Posterior vena cava (tissue), 2 donors: ENCODE measurements around the gene MFN1. TPM values are rescaled to one million over a fixed set of nuclear protein-coding genes. Genes with fewer than 3 reads are reported as not detected.

ENCODE experiments used
- DNase-seq: peaks from one replicate; pipeline ENCODE4 v3.0.0-alpha.2; 2020; ENCODE audit warnings: low spot score
- intact Hi-C, 2 donors: fragments of 100-400 bp; cut with DNase I; formaldehyde crosslinking; loops; one replicate each; pipeline versions ENCODE4 v1.14.1 to v1.14.2; 2022 to 2023
- total RNA-seq, 2 donors: library from RNA; stranded (reverse); fragmentation: NEBNext Ultra II Directional; extraction: Animal tissue kit (Norgen Biotek cat#: 25700); gene quantifications; one replicate each; pipeline ENCODE4 v1.2.1, GENCODE V29; 2021
- donor health status: DM: yes; HTN: yes; CAD: no.
- donor health status: DM: yes; HTN: yes; CAD: no.

Gene MFN1
- total RNA-seq, 2 donors from 2014 or later = 45.1 to 51.2 TPM

- DNase-seq = no peak
- intact Hi-C loops = no loop called here
These were observed 17.1 kb upstream of the MFN1 start for GRCh38 chr3:179330438-179330837.

- no peak for DNase-seq
- intact Hi-C loops = no loop called here
These were observed 15.3 kb upstream of the MFN1 start for GRCh38 chr3:179332240-179332639.

- DNase-seq = no peak
- intact Hi-C loops = no loop called here
These were observed 14.4 kb upstream of the MFN1 start for GRCh38 chr3:179333084-179333483.

- DNase-seq = no peak
- intact Hi-C loops = loop anchor here in 1 of 2 donors (2.0 kb wide), 1 partner anchor 58 kb away; no protein-coding TSS in a partner anchor
These were observed 11.1 kb upstream of the MFN1 start for GRCh38 chr3:179336345-179336929.

GRCh38 chr3:179348325-179349013, 960 bp downstream of the MFN1 start:
- intact Hi-C loops = no loop called here
- no peak for DNase-seq

GRCh38 chr3:179355996-179356395, 8.5 kb downstream of the MFN1 start:
- intact Hi-C loops = no loop called here
- no peak for DNase-seq

- no peak for DNase-seq
- intact Hi-C loops = no loop called here
These were observed 15.8 kb downstream of the MFN1 start for GRCh38 chr3:179363332-179363731.

GRCh38 chr3:179369621-179370020, 22.1 kb downstream of the MFN1 start:
- intact Hi-C loops = no loop called here
- DNase-seq = no peak

- intact Hi-C loops = no loop called here
- DNase-seq = no peak
These were observed 26.4 kb downstream of the MFN1 start for GRCh38 chr3:179373938-179374337.

GRCh38 chr3:179375091-179375999, 27.8 kb downstream of the MFN1 start:
- DNase-seq = no peak
- intact Hi-C loops = no loop called here

GRCh38 chr3:179376474-179376873, 29.0 kb downstream of the MFN1 start:
- no peak for DNase-seq
- intact Hi-C loops = no loop called here

- no peak for DNase-seq
- intact Hi-C loops = loop anchor here in 1 of 2 donors (10.0 kb wide), 1 partner anchor 1193 kb away; no protein-coding TSS in a partner anchor
These were observed 44.4 kb downstream of the MFN1 start for GRCh38 chr3:179391906-179392305.

- no peak for DNase-seq
- intact Hi-C loops = loop anchor here in 1 of 2 donors (10.0 kb wide), 1 partner anchor 1186 kb away; no protein-coding TSS in a partner anchor
These were observed 51.2 kb downstream of the MFN1 start for GRCh38 chr3:179398574-179399231.

GRCh38 chr3:179401561-179401960, 54.1 kb downstream of the MFN1 start:
- intact Hi-C loops = no loop called here
- no peak for DNase-seq

GRCh38 chr3:179402963-179403362, 55.5 kb downstream of the MFN1 start:
- DNase-seq = no peak
- intact Hi-C loops = no loop called here

GRCh38 chr3:179404307-179404706, 56.8 kb downstream of the MFN1 start:
- intact Hi-C loops = no loop called here
- DNase-seq = no peak

- intact Hi-C loops = no loop called here
- DNase-seq = no peak
These were observed 62.8 kb downstream of the MFN1 start for GRCh38 chr3:179410331-179410730.

GRCh38 chr3:179410999-179411398, 63.5 kb downstream of the MFN1 start:
- no peak for DNase-seq
- intact Hi-C loops = no loop called here

GRCh38 chr3:179414804-179415203, 67.3 kb downstream of the MFN1 start:
- intact Hi-C loops = no loop called here
- no peak for DNase-seq

GRCh38 chr3:179415377-179415776, 67.9 kb downstream of the MFN1 start:
- DNase-seq = no peak
- intact Hi-C loops = no loop called here
